Lung (tissue), 12 donors: Measurements from ENCODE around the gene NUDT16L1. TPM values are rescaled to one million over a fixed set of nuclear protein-coding genes. Genes with fewer than 3 reads are reported as not detected.

Experiments
- ATAC-seq: fragments of 200-7000 bp; cut with Tn5 transposase; one replicate; pipeline ENCODE4 v1.9.1; 2020; ENCODE audit warnings: moderate number of reproducible peaks; ENCODE audit not compliant: insufficient read depth, low FRiP score
- DNase-seq, 3 donors: peaks; one replicate each; pipeline ENCODE4 v3.0.0-alpha.2; 2013 to 2017
- H3K27ac ChIP-seq, 2 donors: one replicate each; pipeline ENCODE4 v1.5.1; 2013; ENCODE audit warnings: mild to moderate bottlenecking in 2 of 2, moderate library complexity in 2 of 2, control low read depth in 1 of 2, inconsistent platforms in 1 of 2, low read depth in 1 of 2, low read length in 1 of 2
- H3K27me3 ChIP-seq, 3 donors: one replicate each; pipeline ENCODE4 v1.5.1; 2013; ENCODE audit warnings: low read length in 2 of 3; ENCODE audit not compliant: control insufficient read depth in 3 of 3, insufficient read depth in 3 of 3
- H3K36me3 ChIP-seq, 4 donors: one replicate each; pipeline ENCODE4 v1.5.1; 2013; ENCODE audit warnings: low read length in 4 of 4, mild to moderate bottlenecking in 1 of 4, moderate library complexity in 1 of 4; ENCODE audit not compliant: control insufficient read depth in 4 of 4, insufficient read depth in 4 of 4
- H3K4me1 ChIP-seq, 5 donors: one replicate each; pipeline ENCODE4 v1.5.1; 2013; ENCODE audit warnings: low read length in 5 of 5, mild to moderate bottlenecking in 2 of 5, moderate library complexity in 1 of 5; ENCODE audit not compliant: control insufficient read depth in 5 of 5, insufficient read depth in 5 of 5
- H3K4me3 ChIP-seq: one replicate; pipeline ENCODE4 v1.5.1; 2013; ENCODE audit warnings: mild to moderate bottlenecking, control low read depth, moderate library complexity
- H3K9ac ChIP-seq, 2 donors: one replicate each; pipeline ENCODE4 v1.5.1; 2013; ENCODE audit warnings: low read length in 2 of 2, control low read depth in 1 of 2; ENCODE audit not compliant: insufficient read depth in 1 of 2
- H3K9me3 ChIP-seq, 4 donors: one replicate each; pipeline ENCODE4 v1.5.1; 2013; ENCODE audit warnings: low read length in 3 of 4, mild to moderate bottlenecking in 1 of 4, moderate library complexity in 1 of 4; ENCODE audit not compliant: control insufficient read depth in 4 of 4, insufficient read depth in 3 of 4
- CTCF ChIP-seq: IDR thresholded peaks from 2 replicates; pipeline ENCODE4 v1.5.1; 2012; ENCODE audit warnings: mild to moderate bottlenecking; ENCODE audit errors: control extremely low read depth, extremely low read depth
- WGBS, 2 donors: extraction: QIAGEN DNeasy Blood & Tissue Kit; methylation state at CpG; one replicate each; pipeline ENCODE4 v1.1.7; 2013; 5-methylcytosine and 5-hydroxymethylcytosine counted together
- polyA plus RNA-seq, 2 donors: library from polyadenylated mRNA; stranded (reverse); fragments of 200-250 nt; gene quantifications; one replicate each; pipeline ENCODE4 v1.2.1, GENCODE V29; 2013
- total RNA-seq, 2 donors: library from RNA; depleted of rRNA in 1 of 2; stranded (reverse); fragments of >200 nt in 1 of 2; gene quantifications; one replicate each; pipeline ENCODE4 v1.2.1, GENCODE V29; 2014 to 2021
- donor health status: control.
- donor health status: control.
- donor health status: Bipolar disorder and iron deficiency.
- donor health status: healthy.
- donor health status: DM: yes; HTN: yes; CAD: no.

The NUDT16L1 gene
- total and polyA plus RNA-seq, 4 donors = 27.8 to 41.3 (median 32.3) TPM

- peaks cover 0 to 6% (median 4%) of the 10 kb centered on the region in 5 donors for H3K4me1 ChIP-seq
- TF ChIP-seq CTCF = no peak
- ATAC-seq (no peak), DNase-seq (no peak)
- no peak overlapping the region for H3K9ac ChIP-seq
- no peak overlapping the region for H3K4me3 ChIP-seq
- H3K36me3 ChIP-seq = peaks cover 0 to 74% (median 9%) of the 10 kb centered on the region in 4 donors
- H3K27ac ChIP-seq = no peak overlapping the region
- H3K27me3 ChIP-seq = no peaks in the 10 kb centered on the region
- no peaks in the 10 kb centered on the region for H3K9me3 ChIP-seq
- WGBS, 2 donors = 96 to 97% methylated on average over 23 of the region's 23 CpGs
These were observed 9.2 kb upstream of the NUDT16L1 start for GRCh38 chr16:4684058-4684715.

- Histone ChIP-seq H3K4me1 (peaks cover 0 to 6% (median 3%) of the 10 kb centered on the region in 5 donors), H3K27me3 (no peaks in the 10 kb centered on the region), H3K27ac (no peak overlapping the region), H3K9me3 (no peaks in the 10 kb centered on the region), H3K4me3 (no peak overlapping the region), H3K9ac (no peak overlapping the region), H3K36me3 (peaks cover 0 to 77% (median 8%) of the 10 kb centered on the region in 4 donors)
- ATAC-seq = no peak
- TF ChIP-seq CTCF = no peak
- no peak for DNase-seq
- 77 to 88% methylated on average over 13 of the region's 13 CpGs for WGBS, 2 donors
These were observed 8.6 kb upstream of the NUDT16L1 start for GRCh38 chr16:4684763-4685162.

DNA sequence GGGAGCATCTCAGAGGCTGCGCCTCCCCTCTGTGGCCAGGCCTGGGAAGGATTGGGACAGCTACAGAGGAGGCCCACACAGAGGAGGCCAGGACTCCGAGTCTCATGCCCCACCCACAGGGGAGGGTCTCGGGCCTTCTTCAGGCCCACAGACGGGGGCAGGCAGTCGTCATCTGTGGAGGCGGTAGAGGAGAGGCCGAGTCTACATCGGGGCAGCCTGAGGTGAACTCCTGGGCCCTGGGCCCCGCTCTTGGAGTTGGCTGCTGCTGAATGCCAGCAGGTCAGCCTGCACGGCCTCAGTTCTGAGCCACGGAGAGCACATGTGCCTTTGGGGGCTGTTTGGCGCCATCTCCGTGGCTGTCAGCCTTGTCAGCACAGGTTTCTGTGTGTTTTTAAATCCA, 8.1 kb upstream of the NUDT16L1 start:
- ATAC-seq = no peak
- no peak overlapping the region for H3K9ac ChIP-seq
- H3K36me3 ChIP-seq = peaks cover 0 to 82% (median 10%) of the 10 kb centered on the region in 4 donors
- H3K9me3 ChIP-seq = no peaks in the 10 kb centered on the region
- H3K27me3 ChIP-seq = no peaks in the 10 kb centered on the region
- no peak overlapping the region for H3K4me3 ChIP-seq
- no peak for TF ChIP-seq CTCF
- DNase-seq = no peak
- no peak overlapping the region for H3K27ac ChIP-seq
- 92 to 94% methylated on average over 13 of the region's 13 CpGs for WGBS, 2 donors
- H3K4me1 ChIP-seq = peaks cover 0 to 5% (median 2%) of the 10 kb centered on the region in 5 donors
